ENCODE measurements around the gene RERE. TPM values are rescaled to one million over a fixed set of nuclear protein-coding genes. Genes with fewer than 3 reads are reported as not detected.
A peak's percentile ranks its signal among the peaks of the same experiment; 100 is the strongest.

The RERE gene
- total and polyA plus RNA-seq, 7 donors, result 19.2 to 148 (median 90.6) TPM

GRCh38 chr1:8537991-8538390, 279.4 kb downstream of the RERE start:
- 75 to 78% methylated on average over 2 of the region's 2 CpGs for WGBS, 2 donors
- Histone ChIP-seq H3K27ac (no peak overlapping the region), H3K36me3 (no peaks in the 10 kb centered on the region), H3K9me3 (no peaks in the 10 kb centered on the region), H3K4me1 (peaks cover 0 to 39% (median 33%) of the 10 kb centered on the region in 4 donors), H3K4me3 (no peak overlapping the region), H3K27me3 (no peaks in the 10 kb centered on the region)
- intact Hi-C loops (cut with DNase I), result no loop called here
- no peak for DNase-seq
- TF ChIP-seq POLR2A (IDR thresholded peaks at IDR 0.05) (no peak), POLR2AphosphoS5 (IDR thresholded peaks at IDR 0.05) (no peak), CTCF (IDR thresholded peaks at IDR 0.05) (no peak), EP300 (IDR thresholded peaks at IDR 0.05) (no peak)

GRCh38 chr1:8536515-8536914, 280.9 kb downstream of the RERE start:
- DNase-seq, result no peak
- no peaks in the 10 kb centered on the region for H3K27me3 ChIP-seq
- 86 to 87% methylated on average over 2 of the region's 2 CpGs for WGBS, 2 donors
- no peak for TF ChIP-seq POLR2A (IDR thresholded peaks at IDR 0.05)
- TF ChIP-seq POLR2AphosphoS5 (IDR thresholded peaks at IDR 0.05), result no peak
- TF ChIP-seq CTCF (IDR thresholded peaks at IDR 0.05), result no peak
- no peak for TF ChIP-seq EP300 (IDR thresholded peaks at IDR 0.05)
- intact Hi-C loops (cut with DNase I), result no loop called here
- no peaks in the 10 kb centered on the region for H3K36me3 ChIP-seq
- H3K4me1 ChIP-seq, result peaks cover 0 to 31% (median 25%) of the 10 kb centered on the region in 4 donors
- H3K9me3 ChIP-seq, result no peaks in the 10 kb centered on the region
- no peak overlapping the region for H3K4me3 ChIP-seq
- H3K27ac ChIP-seq, result peak overlapping the region in 2 of 4 donors; percentile 32 to 39

- intact Hi-C loops (cut with DNase I), result loop anchor here (5.0 kb wide), 1 partner anchor 52 kb away; no protein-coding TSS in a partner anchor
Measured at GRCh38 chr1:8533907-8534306, 283.5 kb downstream of the RERE start.

GRCh38 chr1:8533124-8533523, 284.3 kb downstream of the RERE start:
- intact Hi-C loops (cut with DNase I), result loop anchor here (5.0 kb wide), 1 partner anchor 51 kb away; no protein-coding TSS in a partner anchor
- Histone ChIP-seq H3K27ac (no peak overlapping the region), H3K27me3 (no peaks in the 10 kb centered on the region), H3K4me1 (peaks cover 0 to 13% (median 11%) of the 10 kb centered on the region in 4 donors), H3K9me3 (no peaks in the 10 kb centered on the region), H3K36me3 (no peaks in the 10 kb centered on the region), H3K4me3 (no peak overlapping the region)
- TF ChIP-seq CTCF (IDR thresholded peaks at IDR 0.05) (no peak), EP300 (IDR thresholded peaks at IDR 0.05) (no peak), POLR2AphosphoS5 (IDR thresholded peaks at IDR 0.05) (no peak)
- 43 to 49% methylated on average over 4 of the region's 4 CpGs for WGBS, 2 donors
- DNase-seq, result no peak

More at GRCh38 chr1:8533907-8534306, 283.5 kb downstream of the RERE start:
- H3K36me3 ChIP-seq, result no peaks in the 10 kb centered on the region
- no peak overlapping the region for H3K27ac ChIP-seq
- no peak overlapping the region for H3K4me3 ChIP-seq
- DNase-seq, result no peak
- H3K27me3 ChIP-seq, result no peaks in the 10 kb centered on the region
- no peaks in the 10 kb centered on the region for H3K9me3 ChIP-seq
- WGBS, 2 donors, result 54 to 86% methylated on average over 1 of the region's 1 CpG
- TF ChIP-seq EP300 (IDR thresholded peaks at IDR 0.05), result no peak
- TF ChIP-seq CTCF (IDR thresholded peaks at IDR 0.05), result no peak
- no peak for TF ChIP-seq POLR2A (IDR thresholded peaks at IDR 0.05)
- H3K4me1 ChIP-seq, result peaks cover 0 to 13% (median 11%) of the 10 kb centered on the region in 4 donors

GRCh38 chr1:8529901-8530300, 287.5 kb downstream of the RERE start:
- no peak for DNase-seq
- TF ChIP-seq CTCF (IDR thresholded peaks at IDR 0.05) (no peak), POLR2AphosphoS5 (IDR thresholded peaks at IDR 0.05) (no peak), EP300 (IDR thresholded peaks at IDR 0.05) (no peak)
- H3K27ac ChIP-seq, result no peak overlapping the region
- H3K36me3 ChIP-seq, result no peaks in the 10 kb centered on the region
- WGBS, 2 donors, result 84 to 93% methylated on average over 3 of the region's 3 CpGs
- H3K4me1 ChIP-seq, result peaks cover 0 to 23% (median 15%) of the 10 kb centered on the region in 4 donors
- H3K9me3 ChIP-seq, result no peaks in the 10 kb centered on the region
- H3K4me3 ChIP-seq, result no peak overlapping the region
- intact Hi-C loops (cut with DNase I), result loop anchor here (5.0 kb wide), 1 partner anchor 48 kb away; no protein-coding TSS in a partner anchor
- no peaks in the 10 kb centered on the region for H3K27me3 ChIP-seq
